ENCODE results near the gene IRF2BPL. TPM values are rescaled to one million over a fixed set of nuclear protein-coding genes. Genes with fewer than 3 reads are reported as not detected.

Gene IRF2BPL
- total RNA-seq, 1 donor from 2014 or later, result 70.2 TPM

DNA sequence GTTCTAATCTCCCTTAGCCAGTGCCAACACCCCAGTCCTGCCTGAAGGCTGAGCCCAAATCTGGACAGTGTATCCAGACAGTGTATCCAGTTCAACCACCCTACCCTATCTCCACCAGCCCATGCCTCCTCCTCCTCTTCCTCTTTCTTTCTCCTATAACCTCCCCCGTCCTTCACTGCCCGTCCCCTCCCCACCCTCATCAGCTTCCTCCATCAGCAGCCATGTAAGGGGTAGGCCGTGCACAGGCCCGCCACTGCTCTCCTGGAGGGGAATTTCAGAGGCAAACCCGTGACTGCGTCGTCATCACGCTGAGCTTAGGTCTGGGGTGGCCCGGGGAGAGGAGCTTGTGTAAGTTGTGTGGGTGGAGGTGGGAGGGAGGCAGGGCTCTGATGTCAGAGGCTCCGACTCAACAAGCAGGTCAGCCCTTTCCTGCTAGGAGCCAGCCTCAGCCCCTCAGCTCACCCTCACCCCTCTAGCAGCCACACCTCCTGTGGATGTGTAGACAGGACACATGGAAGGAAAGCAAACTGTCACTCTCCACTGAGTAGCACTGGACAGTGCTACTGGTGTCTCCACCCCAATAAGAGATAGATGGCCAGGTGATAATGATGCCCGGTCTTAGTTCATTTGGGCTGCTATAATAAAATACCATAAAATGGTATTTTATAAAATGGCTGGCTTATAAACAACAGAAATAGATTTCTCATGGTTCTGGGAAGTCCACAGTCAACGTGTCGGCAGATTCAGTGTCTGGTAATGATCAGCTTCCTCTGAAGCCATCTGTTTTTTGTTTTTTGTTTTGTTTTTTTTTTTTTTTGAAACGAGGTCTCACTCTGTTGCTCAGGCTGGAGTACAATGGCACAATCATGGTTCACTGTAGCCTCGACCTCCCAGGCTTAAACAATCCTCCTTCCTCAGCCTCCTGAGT, 50.5 kb downstream of the IRF2BPL start:
- no peak for DNase-seq (ENCODE audit: low read depth)
- no peaks in the 10 kb centered on the region for H3K27me3 ChIP-seq (ENCODE audit: control insufficient read depth, insufficient read depth, low read length)
- no peak overlapping the region for H3K4me3 ChIP-seq (ENCODE audit: low read depth, low read length)
- no peaks in the 10 kb centered on the region for H3K36me3 ChIP-seq (ENCODE audit: control insufficient read depth, insufficient read depth, low read length)
- TF ChIP-seq, protein P1, sequence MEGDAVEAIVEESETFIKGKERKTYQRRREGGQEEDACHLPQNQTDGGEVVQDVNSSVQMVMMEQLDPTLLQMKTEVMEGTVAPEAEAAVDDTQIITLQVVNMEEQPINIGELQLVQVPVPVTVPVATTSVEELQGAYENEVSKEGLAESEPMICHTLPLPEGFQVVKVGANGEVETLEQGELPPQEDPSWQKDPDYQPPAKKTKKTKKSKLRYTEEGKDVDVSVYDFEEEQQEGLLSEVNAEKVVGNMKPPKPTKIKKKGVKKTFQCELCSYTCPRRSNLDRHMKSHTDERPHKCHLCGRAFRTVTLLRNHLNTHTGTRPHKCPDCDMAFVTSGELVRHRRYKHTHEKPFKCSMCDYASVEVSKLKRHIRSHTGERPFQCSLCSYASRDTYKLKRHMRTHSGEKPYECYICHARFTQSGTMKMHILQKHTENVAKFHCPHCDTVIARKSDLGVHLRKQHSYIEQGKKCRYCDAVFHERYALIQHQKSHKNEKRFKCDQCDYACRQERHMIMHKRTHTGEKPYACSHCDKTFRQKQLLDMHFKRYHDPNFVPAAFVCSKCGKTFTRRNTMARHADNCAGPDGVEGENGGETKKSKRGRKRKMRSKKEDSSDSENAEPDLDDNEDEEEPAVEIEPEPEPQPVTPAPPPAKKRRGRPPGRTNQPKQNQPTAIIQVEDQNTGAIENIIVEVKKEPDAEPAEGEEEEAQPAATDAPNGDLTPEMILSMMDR (IDR thresholded peaks at IDR 0.05; ENCODE audit: insufficient read depth, low read length, poor library complexity, severe bottlenecking), result no peak

DNA sequence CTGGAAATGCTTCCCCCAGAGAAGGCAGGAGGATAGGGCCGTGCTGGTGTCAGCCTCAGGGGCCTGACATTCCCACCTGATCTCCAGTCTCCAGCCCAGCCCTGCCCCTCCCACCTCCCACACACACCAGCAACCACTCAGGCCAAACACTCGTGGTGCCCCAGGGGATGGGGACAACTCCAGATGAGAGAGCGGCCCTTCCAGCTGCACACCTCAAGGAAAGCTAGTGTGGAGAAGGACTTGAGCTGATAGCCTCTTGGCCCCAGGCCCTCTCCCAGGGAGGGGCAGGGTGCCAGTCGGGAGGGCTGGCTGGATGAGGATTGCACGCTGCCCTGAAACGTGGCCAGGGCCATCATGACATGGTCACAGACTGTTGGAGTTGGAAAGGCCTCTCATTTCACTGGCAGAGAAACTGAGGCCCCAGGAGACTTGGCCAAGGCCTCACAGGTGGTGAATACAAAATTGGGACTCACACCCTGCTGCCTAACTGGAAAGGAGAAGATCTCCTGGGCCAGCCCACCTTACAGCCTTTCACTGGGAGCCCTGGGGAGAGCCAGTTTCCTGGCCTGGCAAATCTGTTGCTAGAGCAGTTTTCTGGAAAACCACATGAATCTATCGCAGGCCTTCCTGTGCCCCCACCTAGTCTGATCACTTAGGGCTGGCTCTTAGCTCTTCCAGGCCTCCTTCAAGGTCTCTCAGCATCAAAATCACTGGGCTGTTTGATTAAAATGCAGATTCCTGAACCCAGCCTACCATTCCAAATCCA, 52.1 kb downstream of the IRF2BPL start:
- H3K27me3 ChIP-seq (ENCODE audit: control insufficient read depth, insufficient read depth, low read length), result no peaks in the 10 kb centered on the region
- H3K36me3 ChIP-seq (ENCODE audit: control insufficient read depth, insufficient read depth, low read length), result no peaks in the 10 kb centered on the region
- no peak for DNase-seq (ENCODE audit: low read depth)
- no peak overlapping the region for H3K4me3 ChIP-seq (ENCODE audit: low read depth, low read length)
- TF ChIP-seq, protein P1 (IDR thresholded peaks at IDR 0.05; ENCODE audit: insufficient read depth, low read length, poor library complexity, severe bottlenecking), result no peak

DNA sequence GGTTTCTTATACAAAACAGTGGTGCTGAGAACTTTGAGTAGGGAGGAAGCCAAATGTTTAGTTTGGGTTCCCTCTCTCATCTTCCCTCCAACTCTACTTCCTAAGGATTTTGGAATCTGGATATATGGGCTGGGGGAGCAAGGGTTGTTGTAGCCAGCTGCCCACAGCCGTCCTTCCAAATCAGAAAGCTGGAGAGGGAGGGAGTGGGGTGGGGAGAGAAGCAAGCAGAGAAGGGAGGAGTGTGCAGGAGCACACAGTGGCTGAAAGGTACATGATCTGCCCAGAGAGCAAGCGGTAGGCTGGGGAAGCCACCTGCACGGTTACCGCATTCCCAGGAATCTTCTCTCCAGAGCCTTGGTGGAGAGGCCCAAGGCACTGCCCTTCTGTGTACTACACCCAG, 52.7 kb downstream of the IRF2BPL start:
- TF ChIP-seq, protein P1 (IDR thresholded peaks at IDR 0.05; ENCODE audit: insufficient read depth, low read length, poor library complexity, severe bottlenecking), result no peak
- DNase-seq (ENCODE audit: low read depth), result no peak

DNA sequence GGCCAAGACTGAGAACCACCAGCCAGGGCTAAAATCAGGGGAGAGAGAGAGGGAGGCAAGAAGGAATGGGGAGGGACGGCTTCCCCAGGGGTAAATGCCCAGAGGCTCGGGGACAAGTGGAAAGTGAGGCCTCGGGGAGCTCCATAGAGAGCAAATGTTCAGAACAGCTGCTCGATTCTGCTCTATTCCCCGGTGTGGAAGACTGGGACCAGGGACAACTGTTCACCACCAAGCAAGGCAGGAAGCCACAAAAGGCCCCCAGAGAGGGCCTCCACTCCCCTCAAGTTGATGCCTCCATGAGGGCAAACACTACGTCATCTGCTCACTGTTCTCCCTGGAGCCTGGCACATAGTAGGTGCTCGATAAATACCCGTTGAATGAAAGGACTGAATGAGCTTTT, 53.5 kb downstream of the IRF2BPL start:
- Histone ChIP-seq H3K36me3 (ENCODE audit: control insufficient read depth, insufficient read depth, low read length) (no peaks in the 10 kb centered on the region), H3K27me3 (ENCODE audit: control insufficient read depth, insufficient read depth, low read length) (no peaks in the 10 kb centered on the region), H3K4me3 (ENCODE audit: low read depth, low read length) (no peak overlapping the region)
- TF ChIP-seq, protein P1 (IDR thresholded peaks at IDR 0.05; ENCODE audit: insufficient read depth, low read length, poor library complexity, severe bottlenecking), result no peak
- no peak for DNase-seq (ENCODE audit: low read depth)

More for the DNA sequence above, 52.7 kb downstream of the IRF2BPL start:
- Histone ChIP-seq H3K27me3 (ENCODE audit: control insufficient read depth, insufficient read depth, low read length) (no peaks in the 10 kb centered on the region), H3K4me3 (ENCODE audit: low read depth, low read length) (no peak overlapping the region), H3K36me3 (ENCODE audit: control insufficient read depth, insufficient read depth, low read length) (no peaks in the 10 kb centered on the region)

Other genes with a start within 250 kb of the IRF2BPL start
- gene ANGEL1, start 215.8 kb downstream of the IRF2BPL start, total RNA-seq, result 7.1 and 15.3 TPM in 2 replicates
- not detected in 2 replicates for gene LRRC74A, start 202.3 kb downstream of the IRF2BPL start, total RNA-seq
- gene CIPC, start 69.5 kb upstream of the IRF2BPL start, total RNA-seq, result 13.6 and 15.9 TPM in 2 replicates
- gene ZDHHC22, start 113.1 kb upstream of the IRF2BPL start, total RNA-seq, result 0.21 TPM in 1 of 2 replicates, not detected in the other
- gene TMEM63C, start 153.1 kb upstream of the IRF2BPL start, total RNA-seq, result 0.62 and 1.1 TPM in 2 replicates
- not detected in 2 replicates for gene NGB, start 242.5 kb upstream of the IRF2BPL start, total RNA-seq

All from kidney epithelial cell (primary cell).